Peyer's patch (tissue), 4 donors: Measurements from ENCODE around the gene PIAS1. TPM values are rescaled to one million over a fixed set of nuclear protein-coding genes. Genes with fewer than 3 reads are reported as not detected.

Source experiments
- DNase-seq, 3 donors: peaks; one replicate each; pipeline ENCODE4 v3.0.0-alpha.2; 2017 to 2019
- H3K27ac ChIP-seq, 4 donors: fragments of 200-600 bp; sonication (generic); one replicate each; pipeline ENCODE4 v1.5.1; 2016 to 2019
- H3K27me3 ChIP-seq, 2 donors: fragments of 200-600 bp; sonication (generic); one replicate each; pipeline ENCODE4 v1.5.1; 2019
- H3K36me3 ChIP-seq, 3 donors: fragments of 200-600 bp; sonication (generic); one replicate each; pipeline ENCODE4 v1.5.1; 2016 to 2019
- H3K4me1 ChIP-seq, 4 donors: fragments of 200-600 bp; sonication (generic); one replicate each; pipeline ENCODE4 v1.5.1; 2016 to 2019
- H3K4me3 ChIP-seq, 4 donors: fragments of 200-600 bp; sonication (generic); 1 replicate in 3 of 4; 2 replicates in 1 of 4; pipeline ENCODE4 v1.5.1; 2016 to 2019; ENCODE audit warnings: mild to moderate bottlenecking in 1 of 4
- H3K9me3 ChIP-seq, 4 donors: fragments of 200-600 bp; sonication (generic); one replicate each; pipeline ENCODE4 v1.5.1; 2016 to 2019; ENCODE audit warnings: mild to moderate bottlenecking in 1 of 4
- CTCF ChIP-seq, 6 experiments: fragments of 450-650 bp in 4 of 6; fragments of 200-600 bp in 2 of 6; sonication (generic) in 1 of 6; IDR thresholded peaks; one replicate each; pipeline ENCODE4 v1.5.1; 2017 to 2019; ENCODE audit warnings: antibody characterized with exemption in 6 of 6, mild to moderate bottlenecking in 3 of 6, moderate library complexity in 1 of 6
- POLR2A ChIP-seq, 2 donors: fragments of 450-650 bp; IDR thresholded peaks; one replicate each; pipeline ENCODE4 v1.5.1; 2017; ENCODE audit warnings: antibody characterized with exemption in 2 of 2, mild to moderate bottlenecking in 2 of 2, moderate library complexity in 2 of 2
- total RNA-seq, 4 donors: library from RNA; depleted of rRNA; stranded (reverse); fragments of >200 nt; gene quantifications; one replicate each; pipeline ENCODE4 v1.1.0, GENCODE V29; 2016

PIAS1 gene
- total RNA-seq, 4 donors from 2014 or later = 71.1 to 95.7 (median 81.0) TPM

- DNase-seq = no peak
- Histone ChIP-seq H3K9me3 (no peaks in the 10 kb centered on the region), H3K4me3 (no peak overlapping the region), H3K36me3 (no peaks in the 10 kb centered on the region), H3K27me3 (no peaks in the 10 kb centered on the region), H3K4me1 (peaks cover 0 to 15% (median 0%) of the 10 kb centered on the region in 4 donors), H3K27ac (no peak overlapping the region)
- TF ChIP-seq CTCF (IDR thresholded peaks at IDR 0.05) = no peak
- no peak for TF ChIP-seq POLR2A (IDR thresholded peaks at IDR 0.05)
Observed at GRCh38 chr15:68129072-68129471, 75.0 kb downstream of the PIAS1 start.

GRCh38 chr15:68130851-68131250, 76.7 kb downstream of the PIAS1 start:
- no peak for TF ChIP-seq POLR2A (IDR thresholded peaks at IDR 0.05)
- TF ChIP-seq CTCF (IDR thresholded peaks at IDR 0.05) = no peak
- no peaks in the 10 kb centered on the region for H3K36me3 ChIP-seq
- no peak overlapping the region for H3K4me3 ChIP-seq
- no peak for DNase-seq
- H3K9me3 ChIP-seq = no peaks in the 10 kb centered on the region
- H3K27ac ChIP-seq = no peak overlapping the region
- H3K4me1 ChIP-seq = peaks cover 0 to 7% (median 0%) of the 10 kb centered on the region in 4 donors
- H3K27me3 ChIP-seq = no peaks in the 10 kb centered on the region

DNA sequence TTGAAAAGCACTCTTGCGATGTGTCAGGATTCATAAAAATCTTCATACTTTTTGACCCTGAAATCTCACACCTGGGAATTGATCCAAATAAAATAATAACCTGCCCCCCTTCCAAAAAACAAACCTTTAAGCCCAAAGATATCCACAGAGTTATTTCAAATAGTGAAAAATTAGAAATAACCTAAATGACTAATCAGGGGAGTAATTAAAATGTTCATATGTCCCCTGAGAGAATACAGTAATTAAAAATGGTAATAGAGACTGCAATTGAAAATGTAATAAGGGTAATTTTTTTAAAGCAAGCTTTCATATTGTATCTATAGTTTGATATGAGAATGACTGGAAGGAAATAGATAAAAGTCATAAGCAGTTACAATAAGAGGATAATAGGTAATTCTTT, 83.0 kb downstream of the PIAS1 start:
- no peaks in the 10 kb centered on the region for H3K4me1 ChIP-seq

GRCh38 chr15:68143129-68143528, 89.0 kb downstream of the PIAS1 start:
- no peak overlapping the region for H3K4me3 ChIP-seq
- no peaks in the 10 kb centered on the region for H3K27me3 ChIP-seq
- TF ChIP-seq POLR2A (IDR thresholded peaks at IDR 0.05) = no peak
- TF ChIP-seq CTCF (IDR thresholded peaks at IDR 0.05) = peak in 1 of 6 experiments; percentile 5
- H3K4me1 ChIP-seq = no peaks in the 10 kb centered on the region
- DNase-seq = no peak
- H3K27ac ChIP-seq = no peak overlapping the region
- no peaks in the 10 kb centered on the region for H3K9me3 ChIP-seq
- peaks cover 0 to 26% (median 0%) of the 10 kb centered on the region in 3 donors for H3K36me3 ChIP-seq

More for the DNA sequence above, 83.0 kb downstream of the PIAS1 start:
- H3K27ac ChIP-seq = no peak overlapping the region
- H3K9me3 ChIP-seq = no peaks in the 10 kb centered on the region
- H3K4me3 ChIP-seq = no peak overlapping the region
- TF ChIP-seq POLR2A (IDR thresholded peaks at IDR 0.05) (no peak), CTCF (IDR thresholded peaks at IDR 0.05) (no peak)
- no peaks in the 10 kb centered on the region for H3K36me3 ChIP-seq
- DNase-seq = no peak
- no peaks in the 10 kb centered on the region for H3K27me3 ChIP-seq

DNA sequence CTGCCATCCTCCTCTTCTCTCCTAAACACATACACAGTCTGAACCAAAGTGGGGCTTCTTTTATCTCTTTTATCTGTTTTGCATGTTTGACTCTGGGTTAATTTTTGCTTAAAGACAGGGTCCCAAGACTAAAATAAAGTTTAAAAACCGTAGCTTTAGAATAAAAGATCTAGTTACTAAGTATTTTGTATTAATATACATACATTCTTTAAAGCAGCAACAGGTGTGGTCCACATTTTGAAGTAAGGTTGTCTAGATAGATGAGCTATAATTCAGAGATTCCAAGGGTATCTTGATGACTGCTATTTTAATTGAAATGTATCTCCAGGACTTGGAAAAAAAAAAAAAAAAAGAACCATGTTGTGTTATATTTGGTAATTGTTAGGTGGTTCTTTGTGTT, 89.7 kb downstream of the PIAS1 start:
- DNase-seq = no peak
- no peaks in the 10 kb centered on the region for H3K4me1 ChIP-seq
- H3K4me3 ChIP-seq = no peak overlapping the region

More for the DNA sequence above, 89.7 kb downstream of the PIAS1 start:
- TF ChIP-seq CTCF (IDR thresholded peaks at IDR 0.05) (no peak), POLR2A (IDR thresholded peaks at IDR 0.05) (no peak)
- no peaks in the 10 kb centered on the region for H3K27me3 ChIP-seq
- H3K27ac ChIP-seq = no peak overlapping the region
- no peaks in the 10 kb centered on the region for H3K9me3 ChIP-seq
- H3K36me3 ChIP-seq = peaks cover 0 to 27% (median 0%) of the 10 kb centered on the region in 3 donors
